K562 (cell line): ENCODE data around the gene NCOA1. TPM values are rescaled to one million over a fixed set of nuclear protein-coding genes. Genes with fewer than 3 reads are reported as not detected.

Experiments used
- CREB1 ChIP-seq, 2 experiments: sonication (generic) in 1 of 2; formaldehyde crosslinking in 1 of 2; IDR thresholded peaks; 2 replicates each; pipeline versions ENCODE4 v1.6.1 to v1.8.0; 2012 to 2022; ENCODE audit warnings: inconsistent platforms in 1 of 2, mild to moderate bottlenecking in 1 of 2, missing genetic modification reagents in 1 of 2, moderate library complexity in 1 of 2
- HMG20B ChIP-seq: fragments of 250-450 bp; sonication (Bioruptor Pico); IDR thresholded peaks from 2 replicates; pipeline ENCODE4 v1.5.0; 2021; ENCODE audit warnings: mild to moderate bottlenecking
- HNRNPH1 ChIP-seq: fragments of 200-400 bp; formaldehyde crosslinking; optimal IDR thresholded peaks from 2 replicates; pipeline ENCODE3; 2017; ENCODE audit warnings: low read depth, mild to moderate bottlenecking, low read length, moderate library complexity
- KAT2B ChIP-seq: IDR thresholded peaks from one replicate; pipeline ENCODE4 v1.6.1; 2012; ENCODE audit warnings: low read depth, mild to moderate bottlenecking, control low read depth, inconsistent platforms, low read length, moderate library complexity
- KDM4B ChIP-seq, 2 experiments: fragments of 450-650 bp in 1 of 2; sonication (generic) in 1 of 2; IDR thresholded peaks; 2 replicates each; pipeline ENCODE4 v1.6.1; 2016 to 2017; ENCODE audit warnings: borderline replicate concordance in 2 of 2, antibody characterized with exemption in 1 of 2, low read depth in 1 of 2, mild to moderate bottlenecking in 1 of 2
- MLLT1 ChIP-seq, 2 experiments: fragments of 450-650 bp; IDR thresholded peaks; 2 replicates each; pipeline ENCODE4 v1.6.1; 2016
- MTA3 ChIP-seq: fragments of 450-650 bp; formaldehyde crosslinking; IDR thresholded peaks from 2 replicates; pipeline ENCODE4 v1.6.1; 2017; ENCODE audit warnings: mild to moderate bottlenecking, borderline replicate concordance
- NBN ChIP-seq: fragments of 450-650 bp; IDR thresholded peaks from 2 replicates; pipeline ENCODE4 v1.6.1; 2016; ENCODE audit warnings: low read depth, mild to moderate bottlenecking
- NELFE ChIP-seq: IDR thresholded peaks from 2 replicates; pipeline ENCODE4 v1.6.1; 2011; ENCODE audit warnings: mild to moderate bottlenecking; ENCODE audit not compliant: insufficient read depth, insufficient read length
- NFYB ChIP-seq: IDR thresholded peaks from 2 replicates; pipeline ENCODE4 v1.6.1; 2011; ENCODE audit warnings: mild to moderate bottlenecking, moderate library complexity; ENCODE audit not compliant: insufficient read length; ENCODE audit errors: extremely low read depth
- PHF20 ChIP-seq: fragments of 450-650 bp; IDR thresholded peaks from 2 replicates; pipeline ENCODE4 v1.6.1; 2018; ENCODE audit not compliant: partially characterized antibody
- PHTF2 ChIP-seq: fragments of 250-450 bp; sonication (Bioruptor Pico); IDR thresholded peaks from 2 replicates; pipeline ENCODE4 v1.5.0; 2021; ENCODE audit warnings: mild to moderate bottlenecking
- PKNOX1 ChIP-seq: fragments of 450-650 bp; IDR thresholded peaks from 2 replicates; pipeline ENCODE4 v1.6.1; 2016
- PRPF4 ChIP-seq: fragments of 200-400 bp; formaldehyde crosslinking; IDR thresholded peaks from one replicate; pipeline ENCODE4 v1.6.1; 2017; ENCODE audit warnings: low read length, low read depth, mild to moderate bottlenecking; ENCODE audit not compliant: insufficient read depth, poor library complexity, severe bottlenecking
- SRSF9 ChIP-seq: fragments of 200-400 bp; formaldehyde crosslinking; IDR thresholded peaks from 2 replicates; pipeline ENCODE4 v1.6.1; 2017; ENCODE audit warnings: low read depth, low read length, borderline replicate concordance
- TARDBP ChIP-seq: fragments of 450-650 bp; IDR thresholded peaks from 2 replicates; pipeline ENCODE4 v1.6.1; 2016
- THRAP3 ChIP-seq: fragments of 450-650 bp; IDR thresholded peaks from 2 replicates; pipeline ENCODE4 v1.6.1; 2016; ENCODE audit warnings: mild to moderate bottlenecking, inconsistent platforms, borderline replicate concordance
- ZBED1 ChIP-seq: IDR thresholded peaks from 2 replicates; pipeline ENCODE4 v1.6.1; 2014
- ZNF124 ChIP-seq: sonication (generic); formaldehyde crosslinking; IDR thresholded peaks from 2 replicates; pipeline ENCODE4 v1.8.1; 2022; ENCODE audit warnings: missing genetic modification reagents
- ZNF436 ChIP-seq: fragments of 250-450, 450-650 bp; sonication (Bioruptor Pico); formaldehyde crosslinking; IDR thresholded peaks from 2 replicates; pipeline ENCODE4 v1.7.0; 2020; ENCODE audit warnings: mild to moderate bottlenecking
- ZNF518B ChIP-seq: fragments of 250-450 bp; sonication (Bioruptor Pico); IDR thresholded peaks from 2 replicates; pipeline ENCODE4 v1.5.0; 2021; ENCODE audit warnings: mild to moderate bottlenecking, moderate library complexity
- ZNF57 ChIP-seq: fragments of 450-650 bp; formaldehyde crosslinking; IDR thresholded peaks from 2 replicates; pipeline ENCODE4 v1.4.0; 2020; ENCODE audit warnings: mild to moderate bottlenecking, moderate library complexity
- ZNF76 ChIP-seq: fragments of 250-450 bp; sonication (Bioruptor Pico); IDR thresholded peaks from 2 replicates; pipeline ENCODE4 v1.4.0; 2020; ENCODE audit warnings: mild to moderate bottlenecking, moderate library complexity, borderline replicate concordance
- ZNF79 ChIP-seq: fragments of 250-450 bp; sonication (Bioruptor Pico); IDR thresholded peaks from 2 replicates; pipeline ENCODE4 v1.4.0; 2020; ENCODE audit warnings: low read depth, mild to moderate bottlenecking, moderate library complexity
- polyA plus RNA-seq, 8 experiments: library from polyadenylated mRNA; depleted of rRNA in 4 of 8; stranded (reverse) in 5 of 8; unstranded in 3 of 8; fragments of >200 nt; fragmentation: Nextera tagmentation in 2 of 8; fragmentation: Illumina TruSeq in 1 of 8; extraction: Ambion mirVana in 2 of 8; extraction: Trizol in 1 of 8; gene quantifications; 2 replicates each; pipeline versions ENCODE4 v1.2.1 to v1.2.3, GENCODE V29; 2011 to 2014; ENCODE audit warnings: inconsistent platforms in 1 of 8, missing spikeins in 1 of 8
- total RNA-seq, 7 experiments: library from RNA; depleted of rRNA in 6 of 7; stranded (reverse); fragments of >200 nt in 6 of 7; fragmentation: Illumina TruSeq in 2 of 7; extraction: Trizol in 2 of 7; gene quantifications; 2 replicates each; pipeline versions ENCODE4 v1.2.1 to v1.2.3, GENCODE V29; 2011 to 2021; ENCODE audit warnings: low replicate concordance in 1 of 7

NCOA1 gene
- total and polyA plus RNA-seq, 9 of the 15 experiments (the other 6 are each of a cell fraction or from before 2014, with no cell fraction given), result 4.9 to 25.7 (median 17.0) TPM

GRCh38 chr2:24490690-24491541, at the start of gene NCOA1 (continued):
- no peak for TF ChIP-seq ZNF79 (CRISPR knock-in tag)
- no peak for TF ChIP-seq NFYB
- no peak for TF ChIP-seq SRSF9
- no peak for TF ChIP-seq KDM4B (IDR thresholded peaks at IDR 0.05; ENCODE audit: borderline replicate concordance in 2 of 2, low read depth in 1 of 2)
- TF ChIP-seq PRPF4, result no peak
- no peak for TF ChIP-seq ZNF76 (CRISPR knock-in tag)
- no peak for TF ChIP-seq ZNF57 (CRISPR knock-in tag)
- no peak for TF ChIP-seq PHTF2 (CRISPR knock-in tag)
- no peak; the same call in none of the 2 replicates for TF ChIP-seq MTA3
- 0 out of 4 replicates have a peak, but pooled peaks of 1 of the 2 experiments have one; percentile 26 for TF ChIP-seq MLLT1 (IDR thresholded peaks at IDR 0.05)
- TF ChIP-seq PHF20, result no peak
- no peak for TF ChIP-seq KAT2B
- TF ChIP-seq ZBED1, result no peak
- no peak; the same call in 1 of the 2 replicates for TF ChIP-seq CREB1 (IDR thresholded peaks at IDR 0.05)
- no peak for TF ChIP-seq CREB1 (CRISPR knock-in tag; IDR thresholded peaks at IDR 0.05)
- no peak for TF ChIP-seq HMG20B
- no peak for TF ChIP-seq ZNF518B (CRISPR knock-in tag)
- no peak for TF ChIP-seq TARDBP
- TF ChIP-seq THRAP3, result no peak
- no peak for TF ChIP-seq ZNF436 (CRISPR knock-in tag)
- no peak for TF ChIP-seq NELFE
- TF ChIP-seq ZNF124 (CRISPR knock-in tag), result no peak
- TF ChIP-seq NBN, result no peak
- TF ChIP-seq PKNOX1, result peak; percentile 59
- no peak for TF ChIP-seq HNRNPH1
